GM21360 (cell line): ENCODE results near the gene SCNN1G.

ENCODE experiments used
- ATAC-seq: cut with Tn5 transposase; IDR thresholded peaks from one replicate; pipeline ENCODE4 v1.9.1; 2021; ENCODE audit warnings: mild to moderate bottlenecking, moderate library complexity; ENCODE audit not compliant: unreplicated experiment

Gene SCNN1G

GRCh38 chr16:23152386-23153178, 30.0 kb upstream of the SCNN1G start:
- no peak for ATAC-seq

- no peak for ATAC-seq
Observed at GRCh38 chr16:23155445-23156049, 27.0 kb upstream of the SCNN1G start.

- ATAC-seq, result no peak
Observed at GRCh38 chr16:23156110-23156509, 26.4 kb upstream of the SCNN1G start.

GRCh38 chr16:23156946-23157460, 25.5 kb upstream of the SCNN1G start:
- ATAC-seq, result no peak

- no peak for ATAC-seq
Observed at GRCh38 chr16:23158114-23158513, 24.4 kb upstream of the SCNN1G start.

- ATAC-seq, result no peak
Observed at GRCh38 chr16:23160082-23160481, 22.5 kb upstream of the SCNN1G start.

GRCh38 chr16:23160574-23160973, 22.0 kb upstream of the SCNN1G start:
- ATAC-seq, result no peak

GRCh38 chr16:23163921-23164320, 18.6 kb upstream of the SCNN1G start:
- no peak for ATAC-seq

- no peak for ATAC-seq
Observed at GRCh38 chr16:23164736-23165135, 17.8 kb upstream of the SCNN1G start.

GRCh38 chr16:23172583-23172982, 10.0 kb upstream of the SCNN1G start:
- no peak for ATAC-seq

- no peak for ATAC-seq
Observed at GRCh38 chr16:23172994-23173393, 9.6 kb upstream of the SCNN1G start.

GRCh38 chr16:23174622-23175021, 7.9 kb upstream of the SCNN1G start:
- ATAC-seq, result no peak

- no peak for ATAC-seq
Observed at GRCh38 chr16:23175651-23176050, 6.9 kb upstream of the SCNN1G start.

- no peak for ATAC-seq
Observed at GRCh38 chr16:23181506-23181905, 1.0 kb upstream of the SCNN1G start.

GRCh38 chr16:23182206-23182678, 303 bp upstream of the SCNN1G start:
- peak; percentile 87 for ATAC-seq

- ATAC-seq, result no peak
Observed at GRCh38 chr16:23183543-23183862, 958 bp downstream of the SCNN1G start.

- ATAC-seq, result no peak
Observed at GRCh38 chr16:23185656-23186055, 3.1 kb downstream of the SCNN1G start.

GRCh38 chr16:23186171-23186570, 3.6 kb downstream of the SCNN1G start:
- ATAC-seq, result no peak

- no peak for ATAC-seq
Observed at GRCh38 chr16:23187341-23187740, 4.8 kb downstream of the SCNN1G start.

- no peak for ATAC-seq
Observed at GRCh38 chr16:23188911-23189310, 6.4 kb downstream of the SCNN1G start.

- no peak for ATAC-seq
Observed at GRCh38 chr16:23194497-23195221, 12.1 kb downstream of the SCNN1G start.
